GM21529 (cell line): ENCODE results near the gene ETV4.

ENCODE experiments used
- ATAC-seq: cut with Tn5 transposase; IDR thresholded peaks from one replicate; pipeline ENCODE4 v1.9.1; 2021; ENCODE audit not compliant: unreplicated experiment

Gene ETV4

DNA sequence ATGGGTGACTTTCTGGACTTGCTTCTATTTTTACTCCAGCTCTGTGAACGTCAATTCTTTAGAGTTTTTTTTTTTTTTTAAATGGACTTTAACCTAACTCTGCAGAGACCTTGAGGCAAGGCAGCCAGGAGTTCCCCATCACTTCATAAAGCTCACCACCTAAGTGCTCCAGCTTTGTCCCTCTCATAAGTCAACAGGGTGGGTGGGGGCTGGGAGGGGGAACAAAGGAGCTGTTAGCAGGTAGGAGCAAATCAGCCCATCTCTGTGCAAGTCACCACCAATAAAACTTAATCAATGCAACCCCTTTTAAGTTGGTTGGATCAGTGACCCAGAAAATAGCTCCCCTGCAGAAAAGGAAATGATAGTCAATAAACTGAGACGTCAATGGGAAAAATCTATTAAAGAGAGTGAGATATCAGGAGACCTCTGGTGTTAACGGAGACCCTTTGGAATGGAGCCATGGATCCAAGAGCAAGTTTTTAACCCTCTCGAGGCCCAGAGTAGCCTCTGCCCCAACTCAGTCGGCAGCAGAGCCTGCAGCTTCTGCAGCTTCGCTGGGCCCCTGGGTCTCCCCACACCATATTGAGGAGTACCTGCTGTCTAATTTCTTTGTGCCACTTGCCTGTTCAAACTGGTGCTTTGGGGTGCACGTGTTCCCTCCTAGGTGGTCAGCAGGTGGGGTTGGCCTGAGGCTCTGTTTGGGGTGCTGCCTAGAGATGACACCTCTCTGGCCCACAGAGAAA lies 27.6 kb upstream of the ETV4 start:
- no peak for ATAC-seq

GRCh38 chr17:43572368-43572980 lies 26.3 kb upstream of the ETV4 start:
- ATAC-seq = no peak

GRCh38 chr17:43570518-43570928 lies 24.4 kb upstream of the ETV4 start:
- no peak for ATAC-seq

GRCh38 chr17:43568506-43569082 lies 22.5 kb upstream of the ETV4 start:
- no peak for ATAC-seq

DNA sequence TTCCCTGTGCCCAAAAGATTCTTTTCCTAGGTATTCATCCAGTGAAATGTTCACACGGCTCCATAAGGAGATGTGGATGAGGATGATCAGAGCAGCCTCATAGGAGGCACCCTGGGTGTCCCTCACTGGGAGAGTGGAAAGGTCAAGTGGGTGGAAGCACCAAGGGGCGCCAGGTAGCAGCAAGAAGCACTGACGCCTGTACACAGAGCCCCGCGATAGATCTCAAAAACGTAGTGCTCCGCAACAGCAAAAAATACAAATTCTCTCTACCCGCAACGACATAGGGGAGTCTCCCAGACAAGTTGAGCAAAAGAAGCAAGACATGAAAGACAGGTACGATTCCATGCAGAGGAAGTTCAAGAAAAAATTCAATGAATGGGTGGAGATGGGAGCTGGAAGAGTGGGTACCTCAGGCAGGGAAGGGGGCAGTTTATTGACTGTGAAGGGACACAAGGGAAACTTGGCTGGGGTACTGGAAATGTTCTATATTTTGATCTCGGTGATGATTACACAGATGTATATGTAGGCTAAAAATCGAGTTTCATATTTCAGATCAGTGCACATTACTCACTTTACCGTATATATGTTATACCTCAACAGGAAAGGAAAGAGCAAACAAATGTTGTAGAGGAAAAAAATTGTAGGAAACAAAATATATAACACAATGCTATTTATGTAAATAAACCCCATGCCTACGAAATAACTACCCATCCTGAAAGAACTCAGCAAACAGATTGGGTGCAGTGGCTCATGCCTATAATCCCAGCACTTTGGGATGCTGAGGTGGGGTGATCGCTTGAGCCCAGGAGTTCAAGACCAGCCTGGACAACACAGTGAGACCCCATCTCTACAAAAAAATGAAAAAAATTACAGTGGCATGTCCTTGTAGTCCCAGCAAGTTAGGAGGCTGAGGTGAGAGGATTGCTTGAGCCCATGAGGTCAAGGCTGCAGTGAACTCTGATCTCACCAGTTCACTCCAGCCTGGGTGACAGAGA lies 17.8 kb upstream of the ETV4 start:
- ATAC-seq = no peak

- no peak for ATAC-seq
Measured at GRCh38 chr17:43562679-43563599, 16.8 kb upstream of the ETV4 start.

DNA sequence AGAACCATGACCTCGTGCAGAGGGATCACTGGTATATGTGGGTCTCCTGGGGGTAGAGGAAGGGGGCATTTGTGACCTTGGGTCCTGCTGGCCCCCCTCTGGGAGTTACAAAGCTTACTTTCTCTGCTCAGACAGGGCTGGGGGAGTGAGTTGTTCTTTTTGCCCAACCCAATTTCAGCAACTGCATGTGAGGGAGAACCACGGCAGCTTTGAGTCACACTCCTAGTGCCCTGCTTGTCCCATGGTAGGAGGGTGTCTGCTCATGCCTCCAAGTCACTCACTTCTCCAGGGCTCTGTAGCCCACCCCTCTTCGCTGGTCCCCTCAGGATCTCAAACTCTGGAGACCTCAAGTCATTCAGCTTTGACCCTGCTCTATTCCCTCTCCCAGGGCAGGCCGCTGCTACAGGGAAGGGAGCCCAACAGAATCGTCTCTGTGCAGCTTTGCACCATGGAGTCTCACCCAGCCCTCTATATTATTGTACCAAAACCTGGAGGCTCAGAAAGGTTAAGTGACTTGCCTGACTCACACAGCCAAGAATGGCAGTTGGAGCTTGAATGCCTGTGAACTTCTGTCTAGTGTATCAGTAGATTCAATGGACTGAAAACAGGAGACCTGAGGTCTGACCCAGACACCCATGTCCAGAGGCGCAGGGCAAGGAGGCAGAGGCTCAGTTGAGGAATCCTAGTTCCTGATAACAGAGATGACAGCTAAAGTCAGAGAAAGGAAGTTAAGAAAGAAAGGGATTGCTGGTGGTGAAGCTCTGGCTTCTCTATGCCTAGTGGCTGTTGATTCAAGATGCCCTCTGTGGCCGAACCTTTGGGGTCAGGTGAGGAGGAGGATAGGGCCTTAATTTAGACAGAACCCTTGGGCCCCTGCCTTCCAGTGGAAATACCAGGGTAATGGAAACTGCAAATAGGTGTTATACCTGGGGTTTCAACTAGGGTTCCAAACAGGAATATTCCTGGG lies 14.6 kb upstream of the ETV4 start:
- no peak for ATAC-seq

DNA sequence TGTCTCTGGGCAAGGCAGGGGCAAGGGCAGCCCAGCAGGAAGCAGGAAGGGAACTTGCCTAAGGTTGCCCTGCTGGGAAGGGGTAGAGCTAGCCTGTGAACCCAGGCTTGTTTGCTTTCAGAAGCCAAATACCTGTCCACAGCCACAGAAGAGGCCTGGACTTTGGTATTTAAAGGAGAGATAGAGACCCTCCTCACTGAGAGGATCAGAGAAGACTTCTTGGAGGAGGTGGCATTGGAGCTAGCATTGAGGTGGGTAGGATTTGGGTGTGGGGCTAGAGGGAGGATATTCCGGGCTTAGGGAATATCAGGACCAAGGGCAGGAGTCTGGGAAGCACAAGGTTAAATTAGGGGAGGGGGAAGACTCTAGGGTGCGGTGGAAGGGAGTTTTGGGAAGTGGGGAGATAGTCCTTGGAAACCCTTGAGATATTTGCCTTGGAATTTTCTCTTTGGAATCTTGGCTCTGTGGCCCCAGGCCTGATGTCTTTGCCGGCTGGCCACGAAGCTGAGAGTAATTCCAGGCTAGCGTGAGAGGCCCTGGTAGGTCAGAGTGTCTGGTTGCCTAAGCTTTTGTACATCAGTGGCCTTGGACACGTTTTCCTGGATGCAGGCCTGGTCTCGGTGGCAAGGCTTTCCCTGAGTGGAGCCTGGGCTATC lies 13.1 kb upstream of the ETV4 start:
- ATAC-seq = no peak

DNA sequence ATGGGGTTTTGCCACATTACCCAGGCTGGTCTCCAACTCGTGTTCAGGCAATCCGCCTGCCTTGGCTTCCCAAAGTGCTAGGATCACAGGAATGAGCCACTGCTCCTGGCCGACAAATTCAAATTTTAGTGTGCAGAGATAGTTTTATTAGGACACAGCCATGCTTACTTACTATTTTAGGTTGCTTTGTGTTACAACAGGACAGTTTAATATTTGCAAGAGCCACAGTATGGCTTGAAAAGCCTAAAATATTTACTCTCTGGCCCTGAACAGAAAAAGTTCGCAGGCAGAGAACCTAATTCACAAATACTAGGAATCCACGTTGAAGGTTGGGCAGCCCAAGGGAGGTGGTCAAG lies 12.6 kb upstream of the ETV4 start:
- no peak for ATAC-seq

- no peak for ATAC-seq
Measured at GRCh38 chr17:43556292-43556691, 10.2 kb upstream of the ETV4 start.

DNA sequence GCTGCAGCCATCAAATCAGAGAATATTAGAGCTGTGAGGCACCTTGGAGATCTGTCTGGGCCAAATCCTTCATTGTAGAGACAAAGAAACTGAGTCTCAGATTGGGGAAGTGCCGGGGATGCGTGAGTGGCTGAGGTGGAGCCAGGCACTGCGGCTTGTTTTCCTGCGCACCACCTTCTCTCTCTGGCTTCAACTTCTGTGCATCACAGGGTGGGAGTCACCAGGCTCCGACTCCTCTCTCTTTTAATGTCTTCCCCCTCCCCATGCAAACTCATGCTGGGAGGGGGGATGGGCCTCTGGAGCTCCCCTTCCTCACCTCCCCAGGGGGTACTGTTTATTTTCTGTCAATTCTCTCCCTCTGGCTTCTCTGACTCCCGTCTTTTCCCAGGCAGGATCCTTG lies 8.7 kb upstream of the ETV4 start:
- no peak for ATAC-seq

DNA sequence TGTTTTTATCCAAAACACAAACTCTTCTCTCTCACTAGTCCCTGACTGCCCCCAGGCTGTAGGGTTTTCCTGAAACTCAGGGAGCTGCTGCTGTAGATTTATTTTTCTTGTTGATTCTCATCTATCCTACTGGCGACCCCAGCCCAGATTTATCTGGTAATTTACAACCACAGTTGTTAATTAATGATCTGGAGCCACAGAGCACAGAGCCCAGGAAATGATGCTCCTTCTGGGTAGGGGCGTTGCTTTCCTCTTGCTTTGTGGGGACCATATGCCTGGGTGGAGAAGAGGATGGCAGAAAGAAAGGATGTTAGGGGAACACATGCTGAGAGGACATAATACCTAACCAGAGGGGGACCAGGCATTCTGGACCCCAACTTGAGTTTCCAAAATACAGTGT lies 7.4 kb upstream of the ETV4 start:
- ATAC-seq = no peak

GRCh38 chr17:43552229-43552837 lies 6.2 kb upstream of the ETV4 start:
- ATAC-seq = no peak

DNA sequence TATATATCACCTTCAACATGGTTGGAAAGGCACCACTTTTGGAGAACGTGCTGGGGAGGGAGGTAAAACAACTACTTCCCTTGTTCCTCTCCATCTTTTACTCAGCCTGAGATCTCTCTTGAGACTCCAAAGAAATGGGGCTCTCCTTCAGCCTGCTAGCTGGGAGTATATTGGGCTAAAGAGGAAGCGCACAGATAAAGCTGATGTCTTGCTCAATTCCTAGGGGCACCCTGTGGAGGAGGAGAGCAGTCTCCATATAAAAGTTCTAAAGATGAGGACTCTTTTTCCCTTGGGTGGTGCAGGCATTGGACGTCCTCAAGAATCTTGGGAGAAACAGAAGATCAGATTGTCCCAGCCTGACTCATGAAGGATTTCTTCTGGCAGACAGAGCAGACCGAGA lies 4.6 kb upstream of the ETV4 start:
- ATAC-seq = no peak

DNA sequence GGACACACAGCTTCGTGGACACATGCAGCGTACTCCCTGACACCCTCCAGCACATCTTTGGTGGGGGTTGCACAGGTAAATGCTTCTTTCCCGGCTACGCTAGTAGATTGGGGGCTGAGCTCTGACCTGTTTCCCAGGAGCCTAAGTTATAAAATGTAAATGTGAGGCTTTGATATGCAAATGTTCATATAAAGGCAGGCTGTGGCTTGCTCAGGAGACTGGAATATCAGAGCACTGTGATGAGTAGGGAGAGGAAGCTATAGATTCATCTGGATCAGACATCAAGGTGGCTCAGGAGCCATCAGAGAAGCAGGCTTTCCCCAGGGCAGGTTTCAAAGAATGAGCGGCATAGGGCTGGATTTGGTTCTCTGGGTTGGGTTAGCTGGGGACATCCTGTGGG lies 3.4 kb upstream of the ETV4 start:
- ATAC-seq = no peak

DNA sequence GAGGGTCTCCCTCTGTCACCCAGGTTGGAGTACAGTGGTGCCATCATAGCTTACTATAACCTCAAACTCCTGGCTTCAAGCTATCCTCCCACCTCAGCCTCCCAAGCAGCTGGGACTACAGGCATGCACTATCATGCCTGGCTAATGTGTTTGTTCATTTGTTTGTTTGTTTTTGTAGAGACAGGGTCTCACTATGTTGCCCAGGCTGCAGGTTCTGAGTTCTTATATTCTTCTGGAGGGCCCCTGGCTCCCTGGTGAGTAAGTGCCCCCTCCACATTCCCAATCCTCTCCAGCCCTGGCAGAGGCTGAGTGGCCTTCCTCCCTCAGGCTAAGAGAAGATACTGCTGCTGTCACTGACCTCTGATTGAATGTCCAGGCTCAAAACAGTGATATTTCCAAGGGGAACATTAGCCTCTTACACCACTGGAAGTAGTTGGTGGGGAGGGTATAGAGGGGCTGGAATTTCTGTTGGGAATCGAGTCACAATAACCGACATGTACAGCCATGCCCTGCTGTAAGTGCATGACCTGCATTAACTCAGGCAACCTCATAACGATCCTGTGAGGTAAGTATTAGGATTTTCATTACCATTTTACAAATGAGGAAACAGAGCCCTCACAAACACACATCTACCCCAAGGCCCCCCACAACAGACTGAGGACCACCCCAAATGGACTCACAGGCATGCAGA lies 2.7 kb upstream of the ETV4 start:
- ATAC-seq = no peak

DNA sequence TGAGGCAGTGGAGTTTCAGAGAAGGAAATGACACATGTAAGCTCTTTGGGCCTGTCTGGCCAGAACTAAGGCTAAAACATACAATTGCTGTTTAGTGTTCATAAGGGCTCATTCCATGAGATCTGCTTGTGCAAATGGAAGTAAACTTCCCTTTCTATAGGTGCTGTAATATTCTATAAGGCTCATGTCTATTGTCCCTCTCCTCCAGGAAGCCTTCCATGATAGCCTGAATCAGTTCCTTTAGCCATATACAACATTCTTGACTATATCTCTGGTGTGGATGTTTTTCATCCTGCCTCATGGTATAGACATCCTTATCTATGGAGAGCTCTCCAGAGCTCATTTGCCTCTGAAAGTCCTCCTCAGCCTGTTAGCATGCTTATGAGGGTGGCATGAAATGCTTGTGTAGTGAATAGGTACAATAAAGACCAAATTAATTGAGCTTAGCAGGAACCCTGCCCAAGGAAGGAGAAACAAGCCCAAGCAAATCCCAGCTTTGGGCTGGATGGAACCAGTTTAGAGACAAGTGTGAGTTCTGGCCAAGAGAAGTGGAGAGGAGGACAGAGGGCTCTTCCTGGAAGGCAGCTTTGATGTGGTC lies 1.6 kb upstream of the ETV4 start:
- no peak for ATAC-seq
